HCT116 (cell line): ENCODE data around the gene IMPACT. TPM values are rescaled to one million over a fixed set of nuclear protein-coding genes. Genes with fewer than 3 reads are reported as not detected.

Experiments
- ATAC-seq: fragments of 200-7000 bp; cut with Tn5 transposase; 2 replicates; pipeline ENCODE4 v1.9.1; 2020; ENCODE audit warnings: mild to moderate bottlenecking, moderate library complexity
- BruUV-seq: library from RNA; stranded (reverse); fragments of 400-500 nt; replicated peaks from 2 replicates; lab custom pipeline; 2021; lab: Mats Ljungman, UMichigan
- CTCF ChIA-PET: fragments of 300-600 bp; sonication (Branson Sonifier 250); formaldehyde crosslinking; loops from one replicate; lab custom pipeline; 2021; ENCODE audit warnings: antibody characterized with exemption; lab: Charles Lee
- POLR2A ChIA-PET: fragments of 300-600, 350-600 bp; sonication (Branson Sonifier 250); formaldehyde crosslinking; loops from one replicate; lab custom pipeline; 2021; ENCODE audit warnings: antibody characterized with exemption; lab: Charles Lee
- RAD21 ChIA-PET, 2 experiments: fragments of 300-600 bp; sonication (Branson Sonifier 250); formaldehyde crosslinking; loops; one replicate each; lab custom pipeline; 2023; ENCODE audit warnings: low total read pairs in 2 of 2; ENCODE audit not compliant: uncharacterized antibody in 2 of 2, unreplicated experiment in 2 of 2, low non-redundant PET in 1 of 2; lab: Charles Lee
- DNase-seq: peaks from one replicate; pipeline ENCODE4 v3.0.0-alpha.2; 2010; ENCODE audit warnings: low read depth, low spot score
- H2AFZ ChIP-seq: fragments of 200-600 bp; shearing (Covaris generic), sonication (generic); 2 replicates; pipeline ENCODE4 v1.6.1; 2017; ENCODE audit warnings: low read depth, mixed run types, mixed read lengths, antibody characterized with exemption, low read length; ENCODE audit not compliant: poor library complexity, severe bottlenecking
- H3K27ac ChIP-seq: 2 replicates; pipeline ENCODE4 v1.5.1; 2012; ENCODE audit warnings: low read depth, low read length
- H3K27me3 ChIP-seq: fragments of 200-600 bp; sonication (generic); 2 replicates; pipeline ENCODE4 v1.6.1; 2016; ENCODE audit warnings: mixed run types, low read length, mixed read lengths; ENCODE audit not compliant: insufficient read depth
- H3K36me3 ChIP-seq, 2 experiments: fragments of 200-500 bp in 1 of 2; fragments of 200-600 bp in 1 of 2; sonication (Bioruptor generic) in 1 of 2; sonication (generic) in 1 of 2; 2 replicates each; pipeline versions ENCODE4 v1.5.1 to v1.6.1; 2014 to 2016; ENCODE audit warnings: low read length in 2 of 2, inconsistent platforms in 1 of 2, mixed read lengths in 1 of 2, mixed run types in 1 of 2; ENCODE audit not compliant: insufficient read depth in 2 of 2, control insufficient read depth in 1 of 2
- H3K4me1 ChIP-seq, 2 experiments: fragments of 200-600 bp in 1 of 2; sonication (generic) in 1 of 2; 2 replicates each; pipeline versions ENCODE4 v1.5.1 to v1.6.1; 2012 to 2017; ENCODE audit warnings: low read length in 2 of 2, inconsistent platforms in 1 of 2, mild to moderate bottlenecking in 1 of 2, mixed read lengths in 1 of 2, mixed run types in 1 of 2, moderate library complexity in 1 of 2; ENCODE audit not compliant: insufficient read depth in 2 of 2, control insufficient read depth in 1 of 2
- H3K4me2 ChIP-seq: fragments of 200-600 bp; sonication (generic); 2 replicates; pipeline ENCODE4 v1.6.1; 2017; ENCODE audit warnings: mixed run types, low read length, mixed read lengths
- H3K4me3 ChIP-seq, 2 experiments: fragments of 200-600 bp in 1 of 2; sonication (generic) in 1 of 2; replicated peaks in 1 of 2; 2 replicates each; pipeline ENCODE4 v1.5.1; 2011 to 2016; ENCODE audit warnings: low read length in 2 of 2, control low read depth in 1 of 2, low read depth in 1 of 2, mild to moderate bottlenecking in 1 of 2, mixed read lengths in 1 of 2, mixed run types in 1 of 2
- H3K79me2 ChIP-seq: fragments of 200-600 bp; sonication (generic); 2 replicates; pipeline ENCODE4 v1.6.1; 2017; ENCODE audit warnings: mild to moderate bottlenecking, mixed run types, low read length, moderate library complexity, mixed read lengths; ENCODE audit not compliant: insufficient read depth
- H3K9ac ChIP-seq: fragments of 200-600 bp; sonication (generic); 2 replicates; pipeline ENCODE4 v1.6.1; 2016; ENCODE audit warnings: low read length, mixed read lengths
- H3K9me2 ChIP-seq: fragments of 200-600 bp; sonication (generic), shearing (Covaris generic); 2 replicates; pipeline ENCODE4 v1.6.1; 2017; ENCODE audit warnings: mixed run types, mild to moderate bottlenecking, moderate library complexity; ENCODE audit not compliant: insufficient read depth
- H3K9me3 ChIP-seq, 2 experiments: fragments of 200-500 bp in 1 of 2; fragments of 200-600 bp in 1 of 2; sonication (Bioruptor generic) in 1 of 2; sonication (generic) in 1 of 2; 2 replicates each; pipeline ENCODE4 v1.6.1; 2014 to 2017; ENCODE audit warnings: low read length in 2 of 2, mixed read lengths in 2 of 2, inconsistent platforms in 1 of 2, low read depth in 1 of 2, mild to moderate bottlenecking in 1 of 2, mixed run types in 1 of 2, moderate library complexity in 1 of 2; ENCODE audit not compliant: control insufficient read depth in 1 of 2, insufficient read depth in 1 of 2
- H4K20me1 ChIP-seq: fragments of 200-600 bp; sonication (generic), shearing (Covaris generic); 2 replicates; pipeline ENCODE4 v1.6.1; 2017; ENCODE audit warnings: mixed run types, mild to moderate bottlenecking, moderate library complexity; ENCODE audit not compliant: insufficient read depth
- ATF3 ChIP-seq: IDR thresholded peaks from 2 replicates; pipeline ENCODE4 v1.6.1; 2012
- CEBPB ChIP-seq: IDR thresholded peaks from 2 replicates; pipeline ENCODE4 v1.6.1; 2012; ENCODE audit warnings: low read depth
- EGR1 ChIP-seq: IDR thresholded peaks from 2 replicates; pipeline ENCODE4 v1.6.1; 2012; ENCODE audit warnings: low read depth
- ELF1 ChIP-seq: IDR thresholded peaks from 2 replicates; pipeline ENCODE4 v1.6.1; 2012; ENCODE audit warnings: low read depth, borderline replicate concordance
- EZH2 ChIP-seq: fragments of 200-600 bp; sonication (generic); IDR thresholded peaks from 2 replicates; pipeline ENCODE4 v1.6.1; 2017; ENCODE audit warnings: antibody characterized with exemption, mixed run types
- JUND ChIP-seq: IDR thresholded peaks from 2 replicates; pipeline ENCODE4 v1.6.1; 2012
- MAX ChIP-seq: IDR thresholded peaks from 2 replicates; pipeline ENCODE4 v1.6.1; 2012
- POLR2A ChIP-seq: IDR thresholded peaks from 2 replicates; pipeline ENCODE4 v1.7.0; 2011; ENCODE audit warnings: borderline replicate concordance; ENCODE audit not compliant: insufficient read depth, insufficient read length; ENCODE audit errors: extremely low read depth
- POLR2AphosphoS5 ChIP-seq: IDR thresholded peaks from 2 replicates; pipeline ENCODE4 v1.6.1; 2011; ENCODE audit warnings: mild to moderate bottlenecking, low read depth, low read length, moderate library complexity
- SIN3A ChIP-seq: IDR thresholded peaks from 2 replicates; pipeline ENCODE4 v1.6.1; 2012; ENCODE audit warnings: low read depth
- SP1 ChIP-seq: IDR thresholded peaks from 2 replicates; pipeline ENCODE4 v1.6.1; 2012; ENCODE audit warnings: low read depth
- SRF ChIP-seq: IDR thresholded peaks from 2 replicates; pipeline ENCODE4 v1.6.1; 2012; ENCODE audit warnings: low read depth
- TCF7L2 ChIP-seq: IDR thresholded peaks from 2 replicates; pipeline ENCODE4 v1.7.0; 2011; ENCODE audit warnings: borderline replicate concordance, inconsistent platforms; ENCODE audit not compliant: insufficient read depth, insufficient read length; ENCODE audit errors: extremely low read depth
- YY1 ChIP-seq: IDR thresholded peaks from 2 replicates; pipeline ENCODE4 v1.6.1; 2011; ENCODE audit warnings: low read length, low read depth, moderate library complexity, mild to moderate bottlenecking; ENCODE audit not compliant: insufficient replicate concordance; ENCODE audit errors: extremely low read depth
- ZBTB33 ChIP-seq: IDR thresholded peaks from 2 replicates; pipeline ENCODE4 v1.6.1; 2011; ENCODE audit warnings: mild to moderate bottlenecking, low read length, moderate library complexity; ENCODE audit not compliant: insufficient replicate concordance; ENCODE audit errors: extremely low read depth
- ZFX ChIP-seq: fragments of 450-650 bp; IDR thresholded peaks from 2 replicates; pipeline ENCODE4 v1.6.1; 2017
- intact Hi-C: fragments of 100-400 bp; cut with micrococcal nuclease; formaldehyde crosslinking; loops from 2 replicates; pipeline ENCODE4 v1.10.0; 2022
- total RNA-seq: library from RNA; stranded (reverse); gene quantifications from one replicate; pipeline ENCODE4 v1.2.1, GENCODE V29; 2021; ENCODE audit not compliant: unreplicated experiment

Gene IMPACT
- total RNA-seq, 1 experiment from 2014 or later: 46.4 TPM

GRCh38 chr18:24472591-24472990 is 46.1 kb downstream of the IMPACT start:
- H3K36me3 ChIP-seq: no peaks in the 10 kb centered on the region
- no peak for TF ChIP-seq EGR1
- no peak for TF ChIP-seq SRF
- TF ChIP-seq CEBPB: no peak
- TF ChIP-seq JUND: no peak
- no peak for TF ChIP-seq TCF7L2
- no peak for TF ChIP-seq ZFX
- TF ChIP-seq SIN3A: no peak
- TF ChIP-seq EZH2: no peak
- TF ChIP-seq YY1: no peak
- TF ChIP-seq MAX: no peak
- no peak for TF ChIP-seq ELF1
- no peak for TF ChIP-seq POLR2A
- TF ChIP-seq SP1: no peak
- no peak for TF ChIP-seq POLR2AphosphoS5
- no peak for TF ChIP-seq ZBTB33
- TF ChIP-seq ATF3: no peak
- DNase-seq (no peak), ATAC-seq (no peak)
- H3K4me2 ChIP-seq: peak overlapping the region; percentile 30; the same call in 1 of the 2 replicates
- H3K9me2 ChIP-seq: no peaks in the 10 kb centered on the region
- no peak overlapping the region for H3K4me3 ChIP-seq
- no peak overlapping the region for H3K27ac ChIP-seq
- no peaks in the 10 kb centered on the region for H3K27me3 ChIP-seq
- no peaks in the 10 kb centered on the region for H3K9me3 ChIP-seq
- H3K4me1 ChIP-seq: peaks cover 5 to 11% of the 10 kb centered on the region in 2 experiments; a peak in 2 of 4 replicates
- no peaks in the 10 kb centered on the region for H4K20me1 ChIP-seq
- POLR2A ChIA-PET: no interaction called here
- RAD21 ChIA-PET: no interaction called here
- no peaks in the 10 kb centered on the region for H3K79me2 ChIP-seq
- no TSS peak for BruUV-seq
- H2AFZ ChIP-seq: no peak overlapping the region
- no peak overlapping the region for H3K9ac ChIP-seq
- intact Hi-C loops: no loop called here
- CTCF ChIA-PET: interaction anchor here (1.0 kb wide), 1 partner anchor 17 kb away, joined by 4 read pairs; no protein-coding TSS in a partner anchor
